Keratinocyte (primary cell): ENCODE data around the gene LRRC8C.

Experiments
- CTCF ChIP-seq, 3 experiments: IDR thresholded peaks in 1 of 3; conservative IDR thresholded peaks in 1 of 3; optimal IDR thresholded peaks in 1 of 3; 2 replicates in 2 of 3; 3 replicates in 1 of 3; pipeline versions ENCODE3 to v1.5.1; 2011; ENCODE audit warnings: low read length in 3 of 3, mild to moderate bottlenecking in 3 of 3, moderate library complexity in 2 of 3, control low read depth in 1 of 3, inconsistent platforms in 1 of 3; ENCODE audit not compliant: insufficient read depth in 2 of 3; ENCODE audit errors: extremely low read depth in 1 of 3
- EZH2 ChIP-seq: IDR thresholded peaks from one replicate; pipeline ENCODE4 v1.6.1; 2012; ENCODE audit warnings: inconsistent platforms, mild to moderate bottlenecking, low read length, moderate library complexity

GRCh38 chr1:89743788-89744187 is 110.9 kb downstream of the LRRC8C start:
- TF ChIP-seq CTCF (optimal IDR thresholded peaks at IDR 0.05 in 1 of 3, IDR thresholded peaks at IDR 0.05 in 1 of 3, conservative IDR thresholded peaks at IDR 0.05 in 1 of 3; ENCODE audit: extremely low read depth in 1 of 3, insufficient read depth in 2 of 3, low read length in 3 of 3) (no peak), EZH2 (no peak)
